Colonic mucosa (tissue), 4 donors: ENCODE measurements around the gene CEPT1. TPM values are rescaled to one million over a fixed set of nuclear protein-coding genes. Genes with fewer than 3 reads are reported as not detected.
A peak's percentile ranks its signal among the peaks of the same experiment; 100 is the strongest.

Source experiments
- DNase-seq: peaks from one replicate; pipeline ENCODE4 v3.0.0-alpha.2; 2020
- H3K27ac ChIP-seq: fragments of 200-600 bp; one replicate; pipeline ENCODE4 v1.8.0; 2021
- H3K27me3 ChIP-seq: fragments of 200-600 bp; one replicate; pipeline ENCODE4 v1.8.0; 2021
- H3K36me3 ChIP-seq: fragments of 200-600 bp; one replicate; pipeline ENCODE4 v1.8.0; 2021
- H3K4me1 ChIP-seq: fragments of 200-600 bp; one replicate; pipeline ENCODE4 v1.8.0; 2021; ENCODE audit warnings: mild to moderate bottlenecking
- H3K4me3 ChIP-seq: fragments of 200-600 bp; one replicate; pipeline ENCODE4 v1.8.0; 2021
- H3K9ac ChIP-seq, 2 donors: one replicate each; pipeline ENCODE4 v1.7.0; 2013; ENCODE audit warnings: control low read depth in 2 of 2, low read depth in 2 of 2, low read length in 2 of 2
- H3K9me3 ChIP-seq: fragments of 200-600 bp; one replicate; pipeline ENCODE4 v1.8.0; 2021
- CTCF ChIP-seq: fragments of 200-600 bp; IDR thresholded peaks from one replicate; pipeline ENCODE4 v1.8.0; 2022; ENCODE audit warnings: antibody characterized with exemption, mild to moderate bottlenecking
- intact Hi-C: fragments of 100-400 bp; cut with DNase I; formaldehyde crosslinking; loops from one replicate; pipeline ENCODE4 v1.14.1; 2022
- total RNA-seq, 2 donors: library from RNA; stranded (reverse); fragmentation: NEBNext Ultra II Directional in 1 of 2; extraction: Animal tissue kit (Norgen Biotek cat#: 25700) in 1 of 2; gene quantifications; one replicate each; pipeline ENCODE4 v1.2.1, GENCODE V29; 2021
- donor health status: healthy.
- donor health status: DM: no; HTN: no; CAD: no.
- donor health status: DM: no; HTN: no; CAD: no.

CEPT1 gene
- total RNA-seq, 2 donors from 2014 or later = 35.7 to 38.7 TPM

- H3K4me3 ChIP-seq = no peak overlapping the region
- no peaks in the 10 kb centered on the region for H3K9me3 ChIP-seq
- peaks cover 4% of the 10 kb centered on the region for H3K4me1 ChIP-seq
- no peaks in the 10 kb centered on the region for H3K36me3 ChIP-seq
- H3K27me3 ChIP-seq = no peaks in the 10 kb centered on the region
- DNase-seq = no peak
- no peak overlapping the region for H3K9ac ChIP-seq
- H3K27ac ChIP-seq = peak overlapping the region; percentile 12
- intact Hi-C loops = loop anchor here (5.0 to 10.0 kb wide), 2 partner anchors 75 to 183 kb away; partner anchors contain the start of genes CEPT1 and DRAM2
- TF ChIP-seq CTCF = no peak
These were observed 79.7 kb downstream of the CEPT1 start for GRCh38 chr1:111219557-111220286.

DNA sequence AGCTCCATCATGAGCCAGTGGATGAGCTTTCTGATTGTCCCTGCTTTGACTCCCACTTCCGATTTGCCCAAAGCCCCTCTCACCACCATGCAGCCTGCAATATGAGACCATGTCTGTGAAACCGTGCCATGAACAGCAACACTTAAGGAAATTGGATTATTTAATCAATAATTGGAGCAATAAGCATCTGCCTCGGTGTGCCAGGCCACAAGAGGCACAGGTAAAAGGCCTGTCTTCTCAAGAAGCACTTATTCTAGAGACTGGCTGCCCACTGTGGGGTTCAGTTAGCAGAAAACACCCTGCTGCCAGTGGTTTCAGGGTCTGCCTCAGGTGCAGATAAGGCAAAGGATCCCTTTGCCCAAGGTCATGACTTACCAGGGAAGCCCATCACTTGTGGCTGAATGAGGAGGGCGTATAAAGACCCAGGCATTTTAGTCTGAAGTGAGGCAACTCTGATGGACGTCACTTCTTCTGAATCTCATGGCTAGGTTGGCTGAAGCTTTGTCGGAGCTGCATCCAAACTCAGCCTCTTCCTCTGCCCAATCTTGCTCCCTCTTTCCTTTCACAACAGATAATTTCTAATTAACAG lies 80.4 kb downstream of the CEPT1 start:
- no peak overlapping the region for H3K9ac ChIP-seq
- no peak for TF ChIP-seq CTCF
- intact Hi-C loops = loop anchor here (5.0 to 10.0 kb wide), 2 partner anchors 76 to 182 kb away; partner anchors contain the start of genes CEPT1 and DRAM2
- DNase-seq = no peak
- no peak overlapping the region for H3K4me3 ChIP-seq
- peak overlapping the region; percentile 12 for H3K27ac ChIP-seq
- peaks cover 4% of the 10 kb centered on the region for H3K4me1 ChIP-seq
- no peaks in the 10 kb centered on the region for H3K36me3 ChIP-seq
- H3K27me3 ChIP-seq = no peaks in the 10 kb centered on the region
- no peaks in the 10 kb centered on the region for H3K9me3 ChIP-seq

DNA sequence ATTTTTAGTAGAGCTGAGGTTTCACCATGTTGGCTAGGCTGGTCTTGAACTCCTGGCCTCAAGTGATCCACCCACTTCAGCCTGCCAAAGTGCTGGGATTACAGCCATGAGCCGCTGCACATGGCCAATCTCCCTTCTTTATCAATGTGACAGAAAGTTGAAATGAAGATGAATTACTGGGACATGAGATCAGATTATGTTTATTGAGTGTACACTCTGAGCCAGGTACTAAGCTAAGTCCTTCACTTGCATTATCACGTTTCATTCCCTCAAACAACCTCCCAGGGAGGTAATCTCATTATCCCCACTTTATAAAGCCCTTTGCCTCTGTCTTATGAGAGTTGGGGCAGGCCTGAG lies 81.2 kb downstream of the CEPT1 start:
- H3K36me3 ChIP-seq = no peaks in the 10 kb centered on the region
- intact Hi-C loops = loop anchor here (5.0 to 10.0 kb wide), 2 partner anchors 76 to 181 kb away; partner anchors contain the start of genes CEPT1 and DRAM2
- TF ChIP-seq CTCF = no peak
- no peak overlapping the region for H3K9ac ChIP-seq
- no peaks in the 10 kb centered on the region for H3K27me3 ChIP-seq
- no peak overlapping the region for H3K27ac ChIP-seq
- peaks cover 4% of the 10 kb centered on the region for H3K4me1 ChIP-seq
- H3K4me3 ChIP-seq = no peak overlapping the region
- H3K9me3 ChIP-seq = no peaks in the 10 kb centered on the region
- no peak for DNase-seq

DNA sequence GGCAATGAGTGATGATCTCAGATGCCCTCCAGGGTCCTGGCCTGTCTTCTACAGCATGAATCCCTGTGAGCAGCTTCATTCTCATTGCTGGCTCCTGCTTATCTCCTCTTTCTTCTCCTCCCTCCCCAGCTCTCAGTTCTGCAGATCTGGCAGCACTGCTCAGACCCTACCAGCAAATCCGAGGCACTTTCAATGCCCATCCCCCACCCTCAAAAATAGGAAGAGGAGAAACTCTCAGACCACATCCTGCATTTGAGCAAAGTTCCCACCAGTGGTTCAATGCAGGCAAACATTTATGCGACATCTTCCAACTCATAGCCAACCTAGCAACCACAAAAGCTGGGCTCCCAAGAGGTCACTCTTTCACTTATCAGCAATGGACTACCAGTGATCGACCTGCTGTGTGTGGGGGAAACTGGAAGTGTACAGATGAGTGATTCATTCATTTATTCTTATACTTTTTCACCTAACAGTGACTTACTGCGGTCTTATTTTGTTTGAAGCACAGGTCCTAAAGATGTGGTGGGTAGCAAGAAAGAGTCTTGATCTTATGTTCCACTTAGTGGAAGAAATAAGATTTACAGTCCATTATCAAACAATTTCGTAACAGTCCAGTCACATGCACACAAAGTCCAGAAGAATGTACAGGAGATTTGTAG lies 81.7 kb downstream of the CEPT1 start:
- H3K9ac ChIP-seq = no peak overlapping the region
- H3K36me3 ChIP-seq = no peaks in the 10 kb centered on the region
- H3K27me3 ChIP-seq = no peaks in the 10 kb centered on the region
- peak overlapping the region; percentile 29 for H3K27ac ChIP-seq
- intact Hi-C loops = loop anchor here (5.0 to 10.0 kb wide), 2 partner anchors 77 to 181 kb away; partner anchors contain the start of genes CEPT1 and DRAM2
- peaks cover 4% of the 10 kb centered on the region for H3K4me1 ChIP-seq
- H3K9me3 ChIP-seq = no peaks in the 10 kb centered on the region
- H3K4me3 ChIP-seq = no peak overlapping the region
- DNase-seq = peak; percentile 53
- no peak for TF ChIP-seq CTCF

- peak; percentile 83 for DNase-seq
- Histone ChIP-seq H3K9ac (peak overlapping the region in 1 of 2 donors; percentile 15), H3K36me3 (no peaks in the 10 kb centered on the region), H3K4me1 (peaks cover 4% of the 10 kb centered on the region), H3K27me3 (no peaks in the 10 kb centered on the region), H3K27ac (peak overlapping the region; percentile 29), H3K9me3 (no peaks in the 10 kb centered on the region), H3K4me3 (no peak overlapping the region)
- intact Hi-C loops = loop anchor here (5.0 to 10.0 kb wide), 2 partner anchors 78 to 180 kb away; partner anchors contain the start of genes CEPT1 and DRAM2
- TF ChIP-seq CTCF = peak; percentile 65
These were observed 82.5 kb downstream of the CEPT1 start for GRCh38 chr1:111222308-111223125.
